ENCODE data around the gene LMNTD1. TPM values are rescaled to one million over a fixed set of nuclear protein-coding genes. Genes with fewer than 3 reads are reported as not detected.

The LMNTD1 gene
- total RNA-seq, 1 experiment from 2014 or later, result not detected

DNA sequence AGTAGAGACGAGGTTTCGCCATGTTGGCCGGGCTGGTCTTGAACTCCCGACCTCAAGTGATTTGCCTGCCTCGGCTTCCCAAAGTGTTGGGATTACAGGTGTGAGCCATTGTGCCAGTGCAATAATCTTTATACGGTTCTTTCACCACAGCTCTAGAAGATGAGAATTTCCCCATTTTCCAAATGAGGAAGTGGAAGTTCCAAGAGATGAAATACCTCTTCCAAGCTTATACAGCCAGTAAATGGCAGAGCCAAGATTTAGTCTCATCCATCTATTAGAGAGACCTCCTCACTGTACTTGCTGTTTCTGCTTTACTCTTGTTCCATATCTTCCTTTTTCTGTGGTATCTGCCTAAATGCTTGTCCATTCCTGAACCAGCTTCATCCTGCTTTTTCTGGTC is 3.1 kb upstream of the LMNTD1 start:
- DNase-seq (ENCODE audit: low spot score) (no peak), ATAC-seq (no peak)
- H3K9me3 Mint-ChIP-seq, result peaks cover 4% of the 10 kb centered on the region
- CTCF ChIA-PET, result no interaction called here
- no peak overlapping the region for H3K27ac Mint-ChIP-seq
- peaks cover 4% of the 10 kb centered on the region for H3K36me3 Mint-ChIP-seq
- TF ChIP-seq GABPB1 (CRISPR knock-in tag; IDR thresholded peaks at IDR 0.05), result no peak
- TF ChIP-seq FOXP1 (CRISPR knock-in tag; IDR thresholded peaks at IDR 0.05; ENCODE audit: borderline replicate concordance), result no peak
- TF ChIP-seq, protein P1, sequence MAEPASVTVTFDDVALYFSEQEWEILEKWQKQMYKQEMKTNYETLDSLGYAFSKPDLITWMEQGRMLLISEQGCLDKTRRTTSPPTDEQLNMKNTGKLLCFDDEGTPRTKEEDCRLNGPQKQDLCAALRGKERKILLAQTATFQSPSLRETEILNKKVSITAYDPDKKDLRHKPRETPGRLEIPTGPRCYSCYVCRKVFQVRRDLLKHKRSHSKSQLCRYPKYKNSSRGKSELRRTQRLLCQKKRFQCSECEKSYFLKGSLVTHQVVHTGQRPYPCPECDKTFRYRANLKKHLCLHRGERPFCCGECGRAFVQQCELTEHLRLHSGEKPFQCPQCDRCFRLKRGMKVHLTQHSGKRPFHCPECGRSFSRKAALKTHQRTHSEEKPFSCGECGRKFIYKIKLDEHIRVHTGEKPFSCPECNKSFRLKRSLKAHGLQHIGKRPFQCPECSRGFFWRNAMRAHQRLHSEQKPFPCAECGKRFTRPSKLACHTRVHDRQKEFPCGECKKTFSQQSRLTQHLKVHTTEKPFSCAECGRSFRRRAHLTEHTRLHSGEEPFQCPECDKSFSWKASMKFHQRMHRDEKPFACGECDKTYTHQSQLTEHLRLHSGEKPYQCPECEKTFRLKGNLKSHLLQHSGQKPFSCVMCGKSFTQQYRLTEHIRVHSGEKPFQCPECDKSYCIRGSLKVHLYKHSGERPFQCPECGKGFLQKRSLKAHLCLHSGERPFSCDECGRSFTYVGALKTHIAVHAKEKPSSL (CRISPR knock-in tag; conservative IDR thresholded peaks at IDR 0.05), result no peak
- no peak for TF ChIP-seq RORB (CRISPR knock-in tag; IDR thresholded peaks at IDR 0.05)
- TF ChIP-seq, protein P2, sequence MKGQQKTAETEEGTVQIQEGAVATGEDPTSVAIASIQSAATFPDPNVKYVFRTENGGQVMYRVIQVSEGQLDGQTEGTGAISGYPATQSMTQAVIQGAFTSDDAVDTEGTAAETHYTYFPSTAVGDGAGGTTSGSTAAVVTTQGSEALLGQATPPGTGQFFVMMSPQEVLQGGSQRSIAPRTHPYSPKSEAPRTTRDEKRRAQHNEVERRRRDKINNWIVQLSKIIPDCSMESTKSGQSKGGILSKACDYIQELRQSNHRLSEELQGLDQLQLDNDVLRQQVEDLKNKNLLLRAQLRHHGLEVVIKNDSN (CRISPR knock-in tag; IDR thresholded peaks at IDR 0.05), result no peak
- TF ChIP-seq, protein P3, sequence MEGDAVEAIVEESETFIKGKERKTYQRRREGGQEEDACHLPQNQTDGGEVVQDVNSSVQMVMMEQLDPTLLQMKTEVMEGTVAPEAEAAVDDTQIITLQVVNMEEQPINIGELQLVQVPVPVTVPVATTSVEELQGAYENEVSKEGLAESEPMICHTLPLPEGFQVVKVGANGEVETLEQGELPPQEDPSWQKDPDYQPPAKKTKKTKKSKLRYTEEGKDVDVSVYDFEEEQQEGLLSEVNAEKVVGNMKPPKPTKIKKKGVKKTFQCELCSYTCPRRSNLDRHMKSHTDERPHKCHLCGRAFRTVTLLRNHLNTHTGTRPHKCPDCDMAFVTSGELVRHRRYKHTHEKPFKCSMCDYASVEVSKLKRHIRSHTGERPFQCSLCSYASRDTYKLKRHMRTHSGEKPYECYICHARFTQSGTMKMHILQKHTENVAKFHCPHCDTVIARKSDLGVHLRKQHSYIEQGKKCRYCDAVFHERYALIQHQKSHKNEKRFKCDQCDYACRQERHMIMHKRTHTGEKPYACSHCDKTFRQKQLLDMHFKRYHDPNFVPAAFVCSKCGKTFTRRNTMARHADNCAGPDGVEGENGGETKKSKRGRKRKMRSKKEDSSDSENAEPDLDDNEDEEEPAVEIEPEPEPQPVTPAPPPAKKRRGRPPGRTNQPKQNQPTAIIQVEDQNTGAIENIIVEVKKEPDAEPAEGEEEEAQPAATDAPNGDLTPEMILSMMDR (IDR thresholded peaks at IDR 0.05), result no peak
- TF ChIP-seq, protein P4, sequence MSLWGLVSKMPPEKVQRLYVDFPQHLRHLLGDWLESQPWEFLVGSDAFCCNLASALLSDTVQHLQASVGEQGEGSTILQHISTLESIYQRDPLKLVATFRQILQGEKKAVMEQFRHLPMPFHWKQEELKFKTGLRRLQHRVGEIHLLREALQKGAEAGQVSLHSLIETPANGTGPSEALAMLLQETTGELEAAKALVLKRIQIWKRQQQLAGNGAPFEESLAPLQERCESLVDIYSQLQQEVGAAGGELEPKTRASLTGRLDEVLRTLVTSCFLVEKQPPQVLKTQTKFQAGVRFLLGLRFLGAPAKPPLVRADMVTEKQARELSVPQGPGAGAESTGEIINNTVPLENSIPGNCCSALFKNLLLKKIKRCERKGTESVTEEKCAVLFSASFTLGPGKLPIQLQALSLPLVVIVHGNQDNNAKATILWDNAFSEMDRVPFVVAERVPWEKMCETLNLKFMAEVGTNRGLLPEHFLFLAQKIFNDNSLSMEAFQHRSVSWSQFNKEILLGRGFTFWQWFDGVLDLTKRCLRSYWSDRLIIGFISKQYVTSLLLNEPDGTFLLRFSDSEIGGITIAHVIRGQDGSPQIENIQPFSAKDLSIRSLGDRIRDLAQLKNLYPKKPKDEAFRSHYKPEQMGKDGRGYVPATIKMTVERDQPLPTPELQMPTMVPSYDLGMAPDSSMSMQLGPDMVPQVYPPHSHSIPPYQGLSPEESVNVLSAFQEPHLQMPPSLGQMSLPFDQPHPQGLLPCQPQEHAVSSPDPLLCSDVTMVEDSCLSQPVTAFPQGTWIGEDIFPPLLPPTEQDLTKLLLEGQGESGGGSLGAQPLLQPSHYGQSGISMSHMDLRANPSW (CRISPR knock-in tag; conservative IDR thresholded peaks at IDR 0.05; ENCODE audit: low read depth), result no peak
- no peak for TF ChIP-seq NFATC4 (CRISPR knock-in tag; IDR thresholded peaks at IDR 0.05)
- no peak for TF ChIP-seq ZNF317 (CRISPR knock-in tag; IDR thresholded peaks at IDR 0.05; ENCODE audit: borderline replicate concordance, low read depth)
- TF ChIP-seq, protein P5, sequence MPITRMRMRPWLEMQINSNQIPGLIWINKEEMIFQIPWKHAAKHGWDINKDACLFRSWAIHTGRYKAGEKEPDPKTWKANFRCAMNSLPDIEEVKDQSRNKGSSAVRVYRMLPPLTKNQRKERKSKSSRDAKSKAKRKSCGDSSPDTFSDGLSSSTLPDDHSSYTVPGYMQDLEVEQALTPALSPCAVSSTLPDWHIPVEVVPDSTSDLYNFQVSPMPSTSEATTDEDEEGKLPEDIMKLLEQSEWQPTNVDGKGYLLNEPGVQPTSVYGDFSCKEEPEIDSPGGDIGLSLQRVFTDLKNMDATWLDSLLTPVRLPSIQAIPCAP (CRISPR knock-in tag; IDR thresholded peaks at IDR 0.05), result no peak
- no peak for TF ChIP-seq ZNF121 (CRISPR knock-in tag; IDR thresholded peaks at IDR 0.05)
- TF ChIP-seq, protein P6, sequence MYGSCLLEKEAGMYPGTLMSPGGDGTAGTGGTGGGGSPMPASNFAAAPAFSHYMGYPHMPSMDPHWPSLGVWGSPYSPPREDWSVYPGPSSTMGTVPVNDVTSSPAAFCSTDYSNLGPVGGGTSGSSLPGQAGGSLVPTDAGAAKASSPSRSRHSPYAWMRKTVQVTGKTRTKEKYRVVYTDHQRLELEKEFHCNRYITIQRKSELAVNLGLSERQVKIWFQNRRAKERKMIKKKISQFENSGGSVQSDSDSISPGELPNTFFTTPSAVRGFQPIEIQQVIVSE (CRISPR knock-in tag; IDR thresholded peaks at IDR 0.05; ENCODE audit: borderline replicate concordance), result no peak
- no peak for TF ChIP-seq OVOL2 (CRISPR knock-in tag; IDR thresholded peaks at IDR 0.05; ENCODE audit: borderline replicate concordance)
- no peak for TF ChIP-seq FOXJ3 (CRISPR knock-in tag; IDR thresholded peaks at IDR 0.05; ENCODE audit: borderline replicate concordance)
- TF ChIP-seq, protein P7, sequence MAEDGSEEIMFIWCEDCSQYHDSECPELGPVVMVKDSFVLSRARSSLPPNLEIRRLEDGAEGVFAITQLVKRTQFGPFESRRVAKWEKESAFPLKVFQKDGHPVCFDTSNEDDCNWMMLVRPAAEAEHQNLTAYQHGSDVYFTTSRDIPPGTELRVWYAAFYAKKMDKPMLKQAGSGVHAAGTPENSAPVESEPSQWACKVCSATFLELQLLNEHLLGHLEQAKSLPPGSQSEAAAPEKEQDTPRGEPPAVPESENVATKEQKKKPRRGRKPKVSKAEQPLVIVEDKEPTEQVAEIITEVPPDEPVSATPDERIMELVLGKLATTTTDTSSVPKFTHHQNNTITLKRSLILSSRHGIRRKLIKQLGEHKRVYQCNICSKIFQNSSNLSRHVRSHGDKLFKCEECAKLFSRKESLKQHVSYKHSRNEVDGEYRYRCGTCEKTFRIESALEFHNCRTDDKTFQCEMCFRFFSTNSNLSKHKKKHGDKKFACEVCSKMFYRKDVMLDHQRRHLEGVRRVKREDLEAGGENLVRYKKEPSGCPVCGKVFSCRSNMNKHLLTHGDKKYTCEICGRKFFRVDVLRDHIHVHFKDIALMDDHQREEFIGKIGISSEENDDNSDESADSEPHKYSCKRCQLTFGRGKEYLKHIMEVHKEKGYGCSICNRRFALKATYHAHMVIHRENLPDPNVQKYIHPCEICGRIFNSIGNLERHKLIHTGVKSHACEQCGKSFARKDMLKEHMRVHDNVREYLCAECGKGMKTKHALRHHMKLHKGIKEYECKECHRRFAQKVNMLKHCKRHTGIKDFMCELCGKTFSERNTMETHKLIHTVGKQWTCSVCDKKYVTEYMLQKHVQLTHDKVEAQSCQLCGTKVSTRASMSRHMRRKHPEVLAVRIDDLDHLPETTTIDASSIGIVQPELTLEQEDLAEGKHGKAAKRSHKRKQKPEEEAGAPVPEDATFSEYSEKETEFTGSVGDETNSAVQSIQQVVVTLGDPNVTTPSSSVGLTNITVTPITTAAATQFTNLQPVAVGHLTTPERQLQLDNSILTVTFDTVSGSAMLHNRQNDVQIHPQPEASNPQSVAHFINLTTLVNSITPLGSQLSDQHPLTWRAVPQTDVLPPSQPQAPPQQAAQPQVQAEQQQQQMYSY (CRISPR knock-in tag; IDR thresholded peaks at IDR 0.05), result no peak
- no peak for TF ChIP-seq CBFB (CRISPR knock-in tag; IDR thresholded peaks at IDR 0.05; ENCODE audit: low read depth)
- no peak for TF ChIP-seq JUN (CRISPR knock-in tag; IDR thresholded peaks at IDR 0.05)
- TF ChIP-seq, protein P8, sequence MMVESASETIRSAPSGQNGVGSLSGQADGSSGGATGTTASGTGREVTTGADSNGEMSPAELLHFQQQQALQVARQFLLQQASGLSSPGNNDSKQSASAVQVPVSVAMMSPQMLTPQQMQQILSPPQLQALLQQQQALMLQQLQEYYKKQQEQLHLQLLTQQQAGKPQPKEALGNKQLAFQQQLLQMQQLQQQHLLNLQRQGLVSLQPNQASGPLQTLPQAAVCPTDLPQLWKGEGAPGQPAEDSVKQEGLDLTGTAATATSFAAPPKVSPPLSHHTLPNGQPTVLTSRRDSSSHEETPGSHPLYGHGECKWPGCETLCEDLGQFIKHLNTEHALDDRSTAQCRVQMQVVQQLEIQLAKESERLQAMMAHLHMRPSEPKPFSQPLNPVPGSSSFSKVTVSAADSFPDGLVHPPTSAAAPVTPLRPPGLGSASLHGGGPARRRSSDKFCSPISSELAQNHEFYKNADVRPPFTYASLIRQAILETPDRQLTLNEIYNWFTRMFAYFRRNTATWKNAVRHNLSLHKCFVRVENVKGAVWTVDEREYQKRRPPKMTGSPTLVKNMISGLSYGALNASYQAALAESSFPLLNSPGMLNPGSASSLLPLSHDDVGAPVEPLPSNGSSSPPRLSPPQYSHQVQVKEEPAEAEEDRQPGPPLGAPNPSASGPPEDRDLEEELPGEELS (CRISPR knock-in tag; IDR thresholded peaks at IDR 0.05), result no peak
- TF ChIP-seq, protein P9, sequence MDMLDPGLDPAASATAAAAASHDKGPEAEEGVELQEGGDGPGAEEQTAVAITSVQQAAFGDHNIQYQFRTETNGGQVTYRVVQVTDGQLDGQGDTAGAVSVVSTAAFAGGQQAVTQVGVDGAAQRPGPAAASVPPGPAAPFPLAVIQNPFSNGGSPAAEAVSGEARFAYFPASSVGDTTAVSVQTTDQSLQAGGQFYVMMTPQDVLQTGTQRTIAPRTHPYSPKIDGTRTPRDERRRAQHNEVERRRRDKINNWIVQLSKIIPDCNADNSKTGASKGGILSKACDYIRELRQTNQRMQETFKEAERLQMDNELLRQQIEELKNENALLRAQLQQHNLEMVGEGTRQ (CRISPR knock-in tag; IDR thresholded peaks at IDR 0.05), result no peak
- TF ChIP-seq, protein P10, sequence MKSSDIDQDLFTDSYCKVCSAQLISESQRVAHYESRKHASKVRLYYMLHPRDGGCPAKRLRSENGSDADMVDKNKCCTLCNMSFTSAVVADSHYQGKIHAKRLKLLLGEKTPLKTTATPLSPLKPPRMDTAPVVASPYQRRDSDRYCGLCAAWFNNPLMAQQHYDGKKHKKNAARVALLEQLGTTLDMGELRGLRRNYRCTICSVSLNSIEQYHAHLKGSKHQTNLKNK (CRISPR knock-in tag; IDR thresholded peaks at IDR 0.05), result no peak
- POLR2A ChIA-PET, result no interaction called here
- H3K4me3 Mint-ChIP-seq, result no peak overlapping the region
- peaks cover 3% of the 10 kb centered on the region for H3K27me3 Mint-ChIP-seq (ENCODE audit: low read depth)
- H3K4me1 Mint-ChIP-seq, result no peaks in the 10 kb centered on the region

All from WTC11 (cell line).